Panc1 (cell line): ENCODE data around the gene CAPS. TPM values are rescaled to one million over a fixed set of nuclear protein-coding genes. Genes with fewer than 3 reads are reported as not detected.

ENCODE experiments used
- ATAC-seq: fragments of 200-7000 bp; cut with Tn5 transposase; 2 replicates; pipeline ENCODE4 v1.9.1; 2020; ENCODE audit warnings: mild to moderate bottlenecking, moderate library complexity
- BruUV-seq: library from RNA; stranded (reverse); fragments of 400-500 nt; replicated peaks from 2 replicates; lab custom pipeline; 2021; lab: Mats Ljungman, UMichigan
- CTCF ChIA-PET: fragments of 300-600 bp; sonication (Branson Sonifier 250); formaldehyde crosslinking; loops from one replicate; lab custom pipeline; 2022; ENCODE audit warnings: antibody characterized with exemption; lab: Charles Lee
- POLR2A ChIA-PET: fragments of 300-600 bp; sonication (Branson Sonifier 250); formaldehyde crosslinking; loops from one replicate; lab custom pipeline; 2022; ENCODE audit warnings: antibody characterized with exemption; lab: Charles Lee
- DNase-seq: peaks from one replicate; pipeline ENCODE4 v3.0.0-alpha.2; 2010; ENCODE audit warnings: low read depth, low spot score
- H3K27ac ChIP-seq: 2 replicates; pipeline ENCODE4 v1.5.1; 2011; ENCODE audit warnings: mild to moderate bottlenecking, low read length, inconsistent platforms
- H3K27me3 ChIP-seq: fragments of 200-500 bp; sonication (Bioruptor generic); 2 replicates; pipeline ENCODE4 v1.6.0; 2014; ENCODE audit warnings: low read length, inconsistent platforms; ENCODE audit not compliant: control insufficient read depth, insufficient read depth
- H3K36me3 ChIP-seq: fragments of 200-500 bp; sonication (Bioruptor generic); 2 replicates; pipeline ENCODE4 v1.5.1; 2014; ENCODE audit warnings: inconsistent platforms, mild to moderate bottlenecking, low read length, moderate library complexity; ENCODE audit not compliant: control insufficient read depth, insufficient read depth
- H3K4me1 ChIP-seq: 2 replicates; pipeline ENCODE4 v1.5.1; 2011; ENCODE audit warnings: inconsistent platforms, mild to moderate bottlenecking, low read length, moderate library complexity; ENCODE audit not compliant: control insufficient read depth, insufficient read depth
- H3K4me3 ChIP-seq, 2 experiments: 2 replicates each; pipeline ENCODE4 v1.5.1; 2011 to 2012; ENCODE audit warnings: low read depth in 2 of 2, low read length in 2 of 2, mild to moderate bottlenecking in 2 of 2, inconsistent platforms in 1 of 2, moderate library complexity in 1 of 2
- H3K9me3 ChIP-seq: fragments of 200-500 bp; sonication (Bioruptor generic); 2 replicates; pipeline ENCODE4 v1.5.1; 2014; ENCODE audit warnings: low read depth, mild to moderate bottlenecking, inconsistent platforms, low read length, moderate library complexity; ENCODE audit not compliant: control insufficient read depth, insufficient read depth
- CTCF ChIP-seq: fragments of 450-650 bp; IDR thresholded peaks from 2 replicates; pipeline ENCODE4 v1.5.1; 2017; ENCODE audit warnings: mild to moderate bottlenecking
- POLR2AphosphoS5 ChIP-seq: IDR thresholded peaks from 2 replicates; pipeline ENCODE4 v1.6.1; 2012; ENCODE audit warnings: mild to moderate bottlenecking, low read depth, low read length, moderate library complexity
- REST ChIP-seq, 2 experiments: IDR thresholded peaks; 2 replicates each; pipeline ENCODE4 v1.6.1; 2011 to 2012; ENCODE audit warnings: low read depth in 2 of 2, control low read depth in 1 of 2, low read length in 1 of 2, mild to moderate bottlenecking in 1 of 2, moderate library complexity in 1 of 2; ENCODE audit not compliant: insufficient read depth in 1 of 2
- SIN3A ChIP-seq: IDR thresholded peaks from 2 replicates; pipeline ENCODE4 v1.6.1; 2012; ENCODE audit warnings: low read depth, mild to moderate bottlenecking, low read length, moderate library complexity, borderline replicate concordance; ENCODE audit not compliant: insufficient read depth
- TCF7L2 ChIP-seq: IDR thresholded peaks from 2 replicates; pipeline ENCODE4 v1.6.1; 2011; ENCODE audit warnings: mild to moderate bottlenecking, low read depth, low read length, inconsistent platforms
- in situ Hi-C: cut with HindIII; loops from 2 replicates; pipeline ENCODE4 v1.10.0; 2016; ENCODE audit warnings: low sequenced_read_pairs, low pct_unique_long_range_greater_than_20kb
- intact Hi-C: fragments of 100-400 bp; cut with micrococcal nuclease; formaldehyde crosslinking; loops from one replicate; pipeline ENCODE4 v1.10.0; 2022; ENCODE audit not compliant: unreplicated experiment
- total RNA-seq: library from RNA; stranded (reverse); gene quantifications from one replicate; pipeline ENCODE4 v1.2.1, GENCODE V29; 2021; ENCODE audit not compliant: unreplicated experiment

The CAPS gene
- total RNA-seq, 1 experiment from 2014 or later, result 9.2 TPM

GRCh38 chr19:5956323-5956722 is 42.3 kb downstream of the CAPS start:
- no peak overlapping the region for H3K4me3 ChIP-seq
- H3K27me3 ChIP-seq, result no peaks in the 10 kb centered on the region
- no TSS peak for BruUV-seq
- DNase-seq (no peak), ATAC-seq (no peak)
- CTCF ChIA-PET, result no interaction called here
- TF ChIP-seq CTCF (no peak), REST (IDR thresholded peaks at IDR 0.05; ENCODE audit: insufficient read depth in 1 of 2, low read depth in 2 of 2, low read length in 1 of 2) (no peak), SIN3A (no peak), TCF7L2 (no peak)
- no peaks in the 10 kb centered on the region for H3K36me3 ChIP-seq
- no peaks in the 10 kb centered on the region for H3K9me3 ChIP-seq
- intact Hi-C loops (no loop called here), in situ Hi-C loops (no loop called here)
- POLR2A ChIA-PET, result no interaction called here
- peaks cover 20% of the 10 kb centered on the region for H3K4me1 ChIP-seq
- no peak overlapping the region for H3K27ac ChIP-seq

- ATAC-seq (no peak), DNase-seq (no peak)
- no peaks in the 10 kb centered on the region for H3K9me3 ChIP-seq
- TF ChIP-seq TCF7L2 (no peak), POLR2AphosphoS5 (no peak), CTCF (no peak), SIN3A (no peak), REST (IDR thresholded peaks at IDR 0.05; ENCODE audit: insufficient read depth in 1 of 2, low read depth in 2 of 2, low read length in 1 of 2) (no peak)
- no peak overlapping the region for H3K27ac ChIP-seq
- no peaks in the 10 kb centered on the region for H3K27me3 ChIP-seq
- no peaks in the 10 kb centered on the region for H3K36me3 ChIP-seq
- ChIA-PET CTCF (no interaction called here), POLR2A (no interaction called here)
- no peak overlapping the region for H3K4me3 ChIP-seq
- peaks cover 20% of the 10 kb centered on the region for H3K4me1 ChIP-seq
- in situ Hi-C loops (no loop called here), intact Hi-C loops (no loop called here)
- BruUV-seq, result no TSS peak
Measured at GRCh38 chr19:5956728-5957127, 42.7 kb downstream of the CAPS start.
